Activated CD4-positive, alpha-beta T cell treated with anti-CD3 and anti-CD28 coated beads, Interleukin-2, amount 50 U/mL, for 48 hours (primary cell): ENCODE measurements around the gene VPS37D.
A peak's percentile ranks its signal among the peaks of the same experiment; 100 is the strongest.

Experiments used
- DNase-seq, 2 experiments: peaks; one replicate each; pipeline ENCODE4 v3.0.0-alpha.2; 2020

The VPS37D gene

GRCh38 chr7:73681031-73681430 lies 13.4 kb downstream of the VPS37D start:
- DNase-seq = no peak

DNA sequence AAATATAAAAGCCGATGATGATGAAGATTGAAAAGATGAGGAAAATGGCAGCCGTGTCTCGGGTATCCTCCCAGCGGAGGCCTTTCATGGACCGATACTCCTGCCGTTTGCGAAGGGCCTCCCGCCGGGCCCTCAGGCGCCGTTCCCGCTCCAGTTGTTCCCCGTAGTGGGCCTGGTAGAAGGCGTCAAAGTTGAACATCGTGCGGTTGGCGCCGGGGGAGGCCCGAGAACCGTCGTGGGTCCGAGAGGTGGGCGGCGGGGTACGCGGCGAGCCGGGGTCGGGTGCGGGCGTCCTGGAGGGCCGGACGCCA lies 15.1 kb downstream of the VPS37D start:
- DNase-seq = no peak

DNA sequence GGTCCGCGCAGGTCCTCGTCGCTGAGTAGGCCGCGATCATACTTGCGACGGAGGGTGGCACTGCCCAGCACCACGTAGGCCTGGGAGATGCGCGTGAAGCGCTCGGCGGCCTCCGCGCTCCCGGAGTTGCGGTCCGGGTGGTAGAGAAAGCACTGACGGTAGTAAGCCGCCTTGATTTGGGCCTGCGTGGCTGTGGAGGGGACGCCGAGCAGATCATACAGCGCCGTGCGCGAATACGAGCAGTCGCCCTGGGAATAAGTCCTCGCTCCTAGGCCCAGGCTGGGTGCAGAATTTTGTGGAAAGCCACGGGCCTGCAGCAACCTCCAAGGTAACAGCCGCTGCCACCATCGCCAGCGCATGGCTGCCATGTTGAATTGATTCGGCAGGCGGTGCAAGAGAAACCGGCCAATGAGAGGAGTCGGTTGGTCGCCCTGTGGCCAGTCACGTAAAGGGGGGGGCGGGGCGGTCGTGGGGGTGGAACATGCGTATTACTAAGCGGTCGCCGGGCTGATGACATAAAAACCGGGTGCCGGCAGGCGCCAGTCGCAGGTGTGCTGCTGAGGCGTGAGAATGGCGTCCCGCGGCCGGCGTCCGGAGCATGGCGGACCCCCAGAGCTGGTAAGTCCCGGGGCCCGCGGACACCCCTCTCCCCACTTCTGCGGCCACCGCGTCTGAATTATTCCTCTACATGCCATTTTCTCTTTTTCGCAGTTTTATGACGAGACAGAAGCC lies 15.6 kb downstream of the VPS37D start, which contains the start of the genes BUD23 and DNAJC30:
Gene BUD23 (plus strand): TSS at position 542 of the 732 bp plus-strand sequence. CDS start 29 bp downstream, at position 571.
Gene DNAJC30 (minus strand): TSS at position 398 of the 732 bp plus-strand sequence. CDS start 30 bp downstream, at position 368.
- peak; percentile 98 for DNase-seq

DNA sequence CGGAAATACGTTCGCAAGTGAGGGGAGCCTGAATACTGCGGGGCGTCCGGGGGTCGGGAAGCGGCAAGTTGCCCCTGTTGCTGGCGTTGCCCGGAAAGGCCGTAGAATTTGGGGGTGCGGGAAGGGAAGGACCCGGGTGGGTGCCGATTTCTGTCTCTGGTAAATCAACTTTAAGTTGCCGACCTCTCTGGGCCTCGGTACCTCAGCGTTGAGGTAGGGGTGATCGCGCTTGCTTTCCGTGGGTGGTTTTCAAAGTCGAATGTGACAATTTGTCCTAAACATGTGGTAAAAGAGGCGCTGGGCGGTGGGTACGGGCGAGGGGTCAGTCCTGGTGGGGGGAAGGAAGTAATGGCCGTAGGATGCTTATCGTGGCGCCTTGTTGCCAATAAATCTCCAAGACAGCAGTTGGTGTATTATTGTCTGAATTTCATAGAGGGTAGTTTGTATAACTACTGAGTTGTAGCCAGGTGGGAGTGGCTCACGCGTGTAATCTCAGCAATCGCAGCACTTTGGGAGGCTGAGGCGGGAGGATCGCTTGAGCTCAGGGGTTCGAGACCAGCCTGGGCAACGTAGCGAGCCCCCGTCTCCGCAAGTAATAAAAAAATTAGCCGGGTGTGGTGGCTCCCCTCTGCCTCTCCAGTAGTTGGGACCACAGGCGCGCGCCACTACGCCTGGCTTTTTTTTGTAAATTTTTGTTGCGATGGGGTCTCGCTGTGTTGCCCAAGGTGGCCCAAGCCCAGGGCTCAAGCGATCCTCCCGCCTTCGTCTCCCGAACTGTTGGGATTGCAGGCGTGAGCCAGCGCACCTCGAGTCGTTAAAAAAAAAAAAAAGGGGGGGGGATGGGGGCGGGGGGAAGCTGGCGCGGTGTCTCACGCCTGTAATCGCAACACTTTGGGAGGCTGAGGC lies 16.4 kb downstream of the VPS37D start:
- DNase-seq = peak; percentile 17 to 28

- no peak for DNase-seq
Observed at GRCh38 chr7:73685311-73685710, 17.7 kb downstream of the VPS37D start.

DNA sequence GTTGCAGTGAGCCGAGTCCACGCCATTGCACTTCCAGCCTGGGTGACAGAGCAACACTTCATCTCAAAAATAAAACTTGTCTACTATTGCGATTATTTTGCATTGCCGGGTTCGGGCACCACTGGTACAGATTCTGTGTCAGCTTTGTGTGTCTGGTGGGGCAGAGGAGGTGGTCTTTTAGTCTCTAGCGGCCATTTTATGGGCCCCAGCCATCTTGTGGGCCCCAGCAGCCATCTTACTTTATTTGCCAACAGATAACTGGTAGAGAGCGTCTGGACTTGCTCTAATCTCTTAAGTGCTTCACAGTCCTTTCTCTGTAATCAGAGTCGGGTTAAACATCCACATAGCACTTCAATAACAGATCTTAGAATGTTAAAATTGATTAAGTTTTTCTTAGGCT lies 20.7 kb downstream of the VPS37D start:
- no peak for DNase-seq

DNA sequence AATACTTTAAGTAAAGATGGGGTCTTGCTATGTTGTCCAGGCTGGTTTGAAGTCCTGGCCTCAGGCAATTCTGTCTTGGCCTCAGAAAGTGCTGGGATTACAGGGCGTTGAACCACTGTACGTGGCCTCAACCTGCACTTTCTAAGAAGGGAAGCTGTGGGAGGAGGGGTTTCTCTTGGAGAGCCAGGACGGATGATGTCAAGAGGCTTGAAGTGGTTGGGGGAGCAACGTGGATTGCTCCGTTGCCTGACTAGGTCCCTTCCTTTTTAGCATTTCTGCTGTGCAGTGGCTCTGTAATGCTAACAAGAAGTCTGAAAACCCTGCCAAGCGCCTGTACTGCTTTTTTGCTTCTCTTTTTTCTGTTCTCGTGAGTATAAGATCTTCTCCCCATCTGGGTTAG lies 23.0 kb downstream of the VPS37D start:
- no peak for DNase-seq

GRCh38 chr7:73696372-73696771 lies 28.7 kb downstream of the VPS37D start:
- DNase-seq = no peak

GRCh38 chr7:73698410-73698809 lies 30.8 kb downstream of the VPS37D start:
- no peak for DNase-seq

DNA sequence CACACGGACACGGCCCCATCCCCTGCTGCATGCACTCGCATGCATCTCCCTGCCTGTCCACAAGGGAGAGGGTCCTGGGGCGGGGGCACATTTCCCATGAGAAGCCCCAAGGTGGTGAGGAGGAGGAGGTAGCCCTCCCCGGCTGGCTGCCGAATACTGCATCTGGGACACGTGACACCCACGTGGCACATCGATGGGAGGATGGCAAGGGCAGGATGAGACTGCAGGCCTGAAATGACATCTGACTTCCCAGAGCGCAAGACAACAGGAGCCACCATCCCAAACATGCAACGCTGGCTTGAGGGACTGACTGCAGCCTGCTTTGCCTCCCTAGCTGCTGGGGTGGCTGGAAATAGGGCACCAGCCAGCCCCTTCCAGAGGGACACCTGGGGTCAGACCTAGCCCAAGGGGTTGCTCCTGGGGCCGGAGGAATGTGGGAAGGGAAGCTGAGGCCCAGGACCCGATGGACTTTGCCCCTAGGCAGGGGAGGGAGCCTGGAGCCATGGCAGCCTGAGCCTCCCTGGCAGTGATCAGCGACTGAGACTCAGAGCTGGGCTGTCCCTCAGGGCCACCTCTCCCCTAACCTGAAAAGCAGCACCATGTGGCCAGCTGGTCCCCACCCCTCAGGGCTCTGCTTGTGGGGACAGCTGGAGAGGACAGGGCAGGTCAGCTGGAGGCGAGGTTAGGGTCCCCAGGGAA lies 31.9 kb downstream of the VPS37D start:
- no peak for DNase-seq

DNA sequence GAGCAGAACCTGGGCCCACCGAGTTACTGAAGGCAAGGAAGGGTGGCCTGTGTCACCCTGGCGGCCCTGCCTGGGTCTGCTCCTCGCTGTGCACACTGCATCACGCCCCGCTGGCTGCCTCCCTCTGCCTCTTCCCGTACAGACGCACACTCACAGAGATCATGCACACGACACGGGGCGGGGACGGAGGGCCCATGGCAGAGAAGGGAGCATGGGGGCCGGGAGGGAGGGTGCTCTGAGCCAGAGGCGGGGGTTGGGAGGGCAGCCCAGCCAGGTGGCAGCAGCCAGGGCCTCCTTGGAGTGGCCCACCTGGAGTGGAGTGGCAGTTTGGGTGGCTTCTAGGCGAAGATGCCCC lies 32.4 kb downstream of the VPS37D start:
- DNase-seq = no peak

DNA sequence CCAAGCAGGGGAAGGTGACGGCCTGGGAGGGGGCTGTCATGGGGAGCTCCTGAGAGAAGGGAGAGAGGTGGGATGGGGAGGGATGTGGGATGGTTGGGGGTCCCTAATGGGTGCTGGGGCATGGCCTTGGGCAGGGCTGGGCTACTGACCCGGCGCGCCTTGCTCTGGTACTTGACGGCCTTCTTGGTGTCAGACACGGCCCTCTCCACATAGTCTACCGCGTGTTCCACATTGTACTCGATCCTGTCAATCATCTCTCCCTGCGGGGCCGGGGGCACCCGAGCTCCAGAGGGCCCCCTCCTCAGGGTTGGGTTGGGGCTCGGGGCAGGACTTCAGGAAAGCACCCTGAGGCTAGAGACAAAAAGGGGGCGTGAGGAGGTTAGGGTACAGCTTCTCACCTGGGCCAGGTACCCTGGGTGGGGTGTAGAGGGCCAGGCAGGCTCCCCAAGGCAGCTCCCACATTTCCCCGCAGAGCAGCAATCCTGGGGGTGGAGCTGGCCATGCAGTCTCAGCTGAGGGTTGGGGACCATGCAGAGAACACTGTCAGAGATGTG lies 33.0 kb downstream of the VPS37D start:
- no peak for DNase-seq

GRCh38 chr7:73701357-73701995 lies 33.8 kb downstream of the VPS37D start:
- peak; percentile 38 to 52 for DNase-seq

DNA sequence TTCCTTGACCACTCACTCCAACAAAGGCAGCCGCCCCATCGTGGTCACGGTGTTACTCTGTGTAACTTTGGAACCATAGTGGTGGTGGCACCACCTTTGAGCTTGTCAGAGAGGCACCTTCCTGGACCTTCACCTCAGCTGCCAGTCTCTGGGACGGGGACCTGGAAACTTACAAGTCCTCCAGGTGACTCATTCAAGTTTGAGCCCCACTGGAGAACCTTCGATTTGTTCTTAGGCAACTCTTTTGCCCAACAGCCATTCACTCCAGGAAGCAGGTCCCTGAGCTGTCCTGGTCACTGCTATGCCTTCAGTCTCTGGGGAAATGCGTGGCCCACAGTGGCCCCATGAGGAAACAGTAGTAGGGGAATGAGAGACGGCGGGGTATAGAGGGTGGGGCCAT lies 34.6 kb downstream of the VPS37D start:
- no peak for DNase-seq

GRCh38 chr7:73702665-73703064 lies 35.0 kb downstream of the VPS37D start:
- DNase-seq = no peak

GRCh38 chr7:73703225-73703624 lies 35.6 kb downstream of the VPS37D start:
- no peak for DNase-seq

DNA sequence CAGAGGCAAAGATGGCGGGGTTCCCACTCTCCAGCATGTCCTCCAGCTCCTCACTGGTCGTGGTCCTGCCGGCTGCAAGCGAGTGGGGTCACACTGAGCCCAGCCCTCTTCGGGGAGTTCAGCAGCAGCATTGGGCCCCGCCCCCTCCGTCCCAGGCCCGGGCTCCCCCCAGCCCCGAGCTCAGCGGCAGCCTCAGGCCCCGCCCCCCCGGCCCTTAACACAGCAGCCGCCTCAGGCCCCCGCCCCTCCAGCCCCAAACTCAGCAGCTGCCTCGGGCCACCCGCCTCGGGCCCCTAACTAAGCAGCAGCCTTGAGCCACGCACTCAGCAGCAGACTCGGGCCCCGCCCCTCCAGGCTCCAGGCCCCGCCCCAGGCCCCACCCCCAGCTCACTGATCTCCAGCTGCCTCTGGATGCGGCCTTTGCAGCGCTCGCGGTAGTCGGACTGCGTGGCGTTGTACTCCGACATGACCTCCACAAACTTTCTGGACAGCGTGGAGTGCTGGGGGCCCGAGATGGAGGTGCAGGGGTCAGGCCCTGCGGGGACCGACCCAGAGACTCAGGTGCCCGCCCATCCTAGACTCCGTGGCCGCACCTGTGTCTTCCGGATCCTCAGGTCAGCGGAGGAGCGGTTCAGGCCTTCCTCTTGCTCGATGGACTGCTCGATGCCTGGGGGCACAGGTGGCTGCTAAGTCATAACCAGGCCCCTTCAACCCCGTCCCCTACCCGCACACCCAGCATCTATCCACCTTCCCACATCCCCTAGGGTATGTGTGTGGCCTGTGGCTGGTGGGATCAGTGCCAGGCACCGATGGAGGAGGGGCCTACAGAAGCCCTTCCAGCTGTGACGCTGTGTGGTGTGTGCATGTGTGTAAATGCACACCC lies 36.4 kb downstream of the VPS37D start:
- peak; percentile 43 to 49 for DNase-seq

DNA sequence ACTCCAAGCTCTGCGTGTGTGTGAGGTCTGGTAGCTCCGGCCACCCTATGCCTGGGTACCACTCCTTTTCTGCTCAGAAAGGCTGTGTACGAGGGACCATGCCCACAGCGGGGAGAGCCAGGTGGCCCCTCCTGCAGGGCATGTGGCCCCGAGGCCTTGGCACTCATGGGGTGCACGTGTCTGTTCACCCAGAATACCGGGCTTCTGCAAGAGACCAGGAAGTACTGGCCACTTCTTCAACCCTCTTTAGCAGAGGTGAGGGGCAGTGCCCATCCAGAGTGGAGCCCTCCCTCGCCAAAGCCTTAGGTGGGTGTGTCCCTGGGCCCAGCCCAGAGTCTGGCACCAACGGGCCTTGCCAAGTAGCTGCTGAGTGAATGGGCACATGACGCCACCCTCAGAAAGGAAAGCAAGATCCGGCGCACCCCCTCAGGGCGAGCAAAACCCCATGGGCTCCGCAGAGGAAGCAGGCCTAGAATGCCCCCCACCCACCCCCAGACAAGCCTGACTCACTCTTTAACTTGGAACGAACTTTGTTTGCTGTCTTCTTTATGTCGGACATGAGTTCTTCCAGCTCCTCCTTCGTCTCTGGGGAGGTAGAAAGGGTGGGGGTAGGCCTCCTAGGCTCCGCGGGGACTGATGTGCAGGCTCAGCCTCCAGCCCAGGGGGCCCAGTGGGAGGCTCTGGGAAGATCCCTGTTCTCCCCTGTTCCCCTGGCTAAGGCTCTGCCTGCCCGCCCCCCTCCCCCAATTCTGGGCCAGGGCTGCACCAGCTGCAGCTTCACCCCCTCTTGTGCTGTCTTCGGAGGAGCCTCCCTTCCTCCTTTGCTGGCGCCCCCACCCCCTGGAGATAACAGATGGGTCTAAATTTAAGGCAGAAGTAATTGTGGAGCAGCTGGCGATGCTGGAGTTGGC lies 37.3 kb downstream of the VPS37D start:
- no peak for DNase-seq

DNA sequence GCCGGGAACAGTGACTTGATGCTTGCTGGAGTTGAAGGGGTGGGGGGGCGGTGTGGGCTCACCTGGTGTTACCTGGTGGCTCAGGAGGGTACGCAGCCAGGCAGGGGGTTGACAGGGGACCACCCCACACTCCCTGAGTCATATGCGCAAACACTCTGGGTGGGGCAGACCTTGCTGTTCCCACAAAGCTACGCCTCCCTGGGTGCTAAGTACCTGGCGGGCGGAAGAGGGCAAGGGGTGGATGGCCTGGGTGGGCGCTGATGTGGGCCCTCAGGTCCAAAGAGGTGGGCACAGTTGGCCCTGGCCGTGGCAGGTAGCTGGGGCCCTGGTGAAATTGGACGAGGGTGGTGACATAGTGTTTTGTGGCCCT lies 37.9 kb downstream of the VPS37D start:
- no peak for DNase-seq
